GM21576 (cell line): ENCODE results near the gene ODC1.

Source experiments
- ATAC-seq: cut with Tn5 transposase; IDR thresholded peaks from one replicate; pipeline ENCODE4 v1.9.1; 2021; ENCODE audit warnings: mild to moderate bottlenecking, moderate library complexity; ENCODE audit not compliant: unreplicated experiment

ODC1 gene

DNA sequence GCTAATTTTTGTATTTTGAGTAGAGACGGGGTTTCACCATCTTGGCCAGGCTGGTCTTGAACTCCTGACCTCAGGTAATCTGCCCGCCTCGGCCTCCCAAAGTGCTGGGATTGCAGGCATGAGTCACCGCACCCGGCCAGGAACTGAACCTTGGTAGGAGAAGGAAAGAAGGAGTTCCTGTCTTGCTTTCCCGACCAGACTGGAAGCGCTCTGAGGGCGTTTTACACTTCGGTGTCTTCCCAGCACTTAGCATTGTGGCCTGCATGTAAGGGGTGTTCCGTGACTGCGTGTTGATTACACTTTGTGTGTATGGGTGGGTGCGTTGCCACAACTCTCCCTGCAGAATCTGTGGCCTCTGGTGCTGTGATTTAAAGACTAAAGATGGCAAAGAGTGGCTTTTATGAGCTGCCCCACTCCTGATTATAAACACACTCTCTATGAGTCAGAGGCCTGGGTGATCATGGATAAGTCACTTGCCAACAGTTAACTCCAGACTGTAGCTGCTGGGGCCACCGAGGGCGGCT is 46.0 kb downstream of the ODC1 start:
- ATAC-seq, result no peak

DNA sequence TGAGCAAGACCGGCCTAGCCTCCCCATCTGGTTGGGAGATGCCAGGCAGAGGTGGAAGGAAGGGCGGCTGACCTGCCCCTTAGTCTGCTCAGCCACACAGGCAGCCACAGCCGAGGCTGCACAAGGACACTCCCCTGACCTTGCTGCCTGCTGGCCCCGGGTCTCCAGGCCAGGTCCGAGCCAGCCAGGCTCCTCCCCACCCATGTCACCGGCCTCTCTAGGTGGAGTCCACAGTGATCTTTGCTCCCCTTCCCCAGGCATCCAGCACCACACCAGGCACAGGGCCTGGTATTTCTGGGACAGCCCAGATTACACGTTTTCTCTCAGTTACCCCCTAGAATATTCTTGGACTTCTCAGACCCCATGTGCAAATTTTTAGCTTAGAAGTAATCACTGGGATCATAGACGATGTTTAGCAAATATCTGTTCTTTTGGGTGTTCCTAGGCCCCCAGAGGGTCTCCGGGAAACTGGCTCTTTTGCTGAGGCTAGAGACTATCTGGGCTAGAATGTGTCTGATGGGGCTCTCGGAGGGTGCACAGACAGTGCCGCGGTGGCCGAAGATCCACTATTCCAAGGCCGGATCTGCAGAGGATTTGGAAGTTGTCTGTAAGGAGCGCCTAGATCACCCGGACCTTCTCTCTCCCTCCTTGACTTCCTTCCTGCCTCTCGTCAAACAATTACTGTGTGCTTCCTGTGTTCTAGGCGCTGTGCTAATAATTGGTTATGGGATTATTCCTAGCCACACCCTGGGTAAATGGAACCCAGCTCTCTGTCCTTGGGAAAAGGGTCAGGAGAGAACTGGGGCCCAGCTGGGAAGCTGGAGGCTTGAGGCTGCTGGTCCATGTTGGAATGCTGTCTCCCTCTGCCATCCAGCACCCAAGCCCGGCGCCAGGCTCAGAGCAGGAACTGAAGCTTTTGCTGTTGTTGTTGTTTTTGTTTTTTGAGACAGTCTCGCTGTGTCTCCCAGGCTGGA is 46.9 kb downstream of the ODC1 start:
- no peak for ATAC-seq

- no peak for ATAC-seq
Observed at GRCh38 chr2:10400568-10400977, 47.6 kb downstream of the ODC1 start.

DNA sequence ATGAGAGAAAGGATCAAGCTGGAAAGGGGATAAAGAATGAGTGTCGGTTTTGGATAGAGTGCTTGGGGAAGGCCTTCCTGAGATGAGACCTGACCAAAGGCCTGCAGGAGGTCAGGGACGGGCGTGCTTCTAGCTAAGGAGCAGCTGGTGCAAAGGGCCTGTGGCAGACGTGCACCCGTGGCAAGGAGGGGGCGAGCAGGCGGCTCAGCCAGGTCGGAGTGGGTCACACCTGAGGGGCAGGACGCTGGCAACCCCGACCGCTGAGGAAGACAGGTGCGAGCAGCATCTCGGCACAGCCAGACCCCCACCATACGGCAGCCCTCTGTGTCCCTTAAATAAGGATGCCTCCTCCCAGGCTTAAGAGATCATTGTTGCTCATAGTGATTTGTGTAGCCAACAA is 48.1 kb downstream of the ODC1 start:
- ATAC-seq, result no peak

GRCh38 chr2:10399358-10399757 is 48.8 kb downstream of the ODC1 start:
- no peak for ATAC-seq

GRCh38 chr2:10398496-10398895 is 49.6 kb downstream of the ODC1 start:
- ATAC-seq, result no peak

- no peak for ATAC-seq
Observed at GRCh38 chr2:10397878-10398277, 50.2 kb downstream of the ODC1 start.

GRCh38 chr2:10397297-10397875 is 50.7 kb downstream of the ODC1 start:
- ATAC-seq, result no peak

DNA sequence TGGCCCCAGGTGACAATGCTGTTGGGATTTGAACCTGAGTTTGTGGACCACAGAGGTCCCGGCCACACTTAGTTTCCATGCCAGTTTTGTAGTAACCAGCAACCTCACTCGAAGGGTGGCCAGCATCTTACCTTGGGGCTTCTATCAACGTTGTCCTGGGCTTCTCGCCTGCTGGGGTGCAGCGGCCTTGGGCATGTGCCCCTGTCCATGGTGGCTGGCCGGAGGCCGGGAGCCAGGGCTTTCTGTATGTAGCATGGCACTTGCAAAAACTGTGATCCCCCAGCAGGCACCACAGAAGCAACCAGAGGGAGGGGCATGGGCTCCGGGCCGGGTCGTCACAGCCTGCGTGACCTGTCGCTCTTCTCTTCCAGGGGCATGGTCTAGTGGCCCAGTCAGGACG is 51.7 kb downstream of the ODC1 start:
- ATAC-seq, result no peak

DNA sequence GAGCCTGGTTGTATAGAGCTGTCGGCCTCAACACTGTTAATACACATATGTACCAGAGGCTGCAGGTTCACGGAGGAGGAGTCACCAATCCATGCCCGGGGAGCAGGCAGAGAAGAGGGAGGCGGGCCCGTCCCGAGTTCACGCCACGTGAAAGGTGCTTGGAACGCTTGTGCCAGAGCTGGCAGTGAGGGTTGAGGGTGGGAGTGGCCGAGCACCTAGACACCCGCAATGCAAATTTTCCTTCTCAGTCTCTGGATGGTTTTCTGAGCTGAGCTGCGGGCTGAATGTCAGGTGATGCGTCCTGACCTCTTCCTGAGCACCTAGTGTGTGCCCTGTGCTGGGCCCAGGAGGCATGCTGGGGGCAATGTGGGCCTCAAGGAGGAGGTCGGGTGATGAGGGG is 52.2 kb downstream of the ODC1 start:
- no peak for ATAC-seq

- ATAC-seq, result no peak
Observed at GRCh38 chr2:10393640-10393982, 54.5 kb downstream of the ODC1 start.

DNA sequence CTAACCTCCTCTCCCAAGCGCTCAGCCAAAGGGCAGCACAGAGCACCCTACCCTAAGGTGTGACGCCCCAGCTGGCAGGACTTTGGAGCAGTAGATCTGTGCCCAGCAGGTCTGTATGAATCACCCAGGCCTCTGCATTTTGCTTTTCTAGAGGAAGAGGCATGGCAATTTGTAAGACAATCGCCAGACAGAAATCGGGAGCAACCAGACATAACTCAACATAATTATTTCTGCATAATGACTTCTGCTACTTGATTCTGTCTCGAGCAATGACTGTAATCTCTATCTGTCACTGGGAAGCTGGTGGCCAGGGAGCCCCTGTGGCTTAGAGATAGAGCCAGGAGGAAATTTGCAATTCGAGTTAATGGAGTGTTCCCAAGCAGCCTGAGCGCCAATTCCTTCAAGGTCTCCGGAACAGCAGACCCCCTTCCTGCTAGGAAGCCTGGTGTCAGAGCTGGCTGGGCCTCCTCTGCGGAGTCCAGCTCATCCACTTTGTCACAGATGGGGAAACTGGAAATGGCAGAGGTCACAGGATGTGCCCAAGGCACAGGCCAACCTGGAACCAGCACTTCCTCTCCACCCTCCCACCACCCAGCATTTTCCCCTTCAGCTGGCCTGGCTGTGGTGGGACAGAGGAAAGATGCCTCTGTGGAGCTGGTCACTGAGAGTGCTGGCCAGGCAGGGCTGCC is 55.0 kb downstream of the ODC1 start:
- no peak for ATAC-seq

DNA sequence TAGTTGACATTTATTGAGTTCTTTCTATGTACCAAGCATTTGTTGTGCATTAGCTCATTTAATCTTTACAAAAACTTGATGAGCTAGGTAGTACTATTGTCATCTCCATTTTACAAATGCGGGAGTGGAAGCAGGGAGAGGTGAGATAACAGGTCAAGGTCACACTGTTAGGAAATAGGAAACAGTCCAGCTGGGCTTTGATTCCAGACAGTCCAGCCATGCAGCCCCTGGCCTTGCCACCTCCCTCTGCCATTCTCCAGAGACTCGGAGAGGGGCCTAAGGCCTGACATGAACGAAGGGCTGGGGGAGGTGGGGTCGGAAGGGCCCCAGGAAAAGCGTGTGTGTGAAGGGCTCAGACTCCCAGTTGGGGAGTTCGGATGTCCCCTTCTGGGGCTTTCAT is 55.6 kb downstream of the ODC1 start:
- ATAC-seq, result no peak

DNA sequence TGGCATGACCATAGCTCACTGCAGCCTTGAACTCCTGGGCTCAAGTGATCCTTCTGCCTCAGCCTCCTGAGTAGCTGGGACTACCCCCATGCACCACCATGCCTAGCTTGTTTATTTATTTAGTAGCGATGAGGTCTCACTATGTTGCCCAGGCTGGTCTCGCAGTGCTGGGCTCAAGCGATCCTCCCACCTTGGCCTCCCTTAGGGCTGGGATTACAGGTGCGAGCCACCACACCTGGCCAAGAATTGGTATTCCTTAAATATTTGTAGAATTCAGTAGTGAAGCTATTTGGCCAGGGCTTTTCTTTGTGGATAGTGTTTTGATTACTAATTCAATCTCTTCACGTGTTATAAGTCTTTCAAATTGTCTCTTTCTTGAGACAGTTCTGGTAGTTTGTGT is 56.0 kb downstream of the ODC1 start:
- ATAC-seq, result no peak

GRCh38 chr2:10390369-10390801 is 57.7 kb downstream of the ODC1 start:
- no peak for ATAC-seq
